Liver (tissue), 9 donors: ENCODE measurements around the gene HEMGN. TPM values are rescaled to one million over a fixed set of nuclear protein-coding genes. Genes with fewer than 3 reads are reported as not detected.

Source experiments
- DNase-seq: peaks from one replicate; pipeline ENCODE4 v3.0.0-alpha.2; 2017; ENCODE audit warnings: low spot score
- H3K27ac ChIP-seq, 2 donors: one replicate each; pipeline ENCODE4 v1.7.0; 2013; ENCODE audit warnings: inconsistent platforms in 2 of 2, low read length in 2 of 2, control low read depth in 1 of 2, low read depth in 1 of 2, mild to moderate bottlenecking in 1 of 2
- H3K27me3 ChIP-seq, 4 donors: one replicate each; pipeline versions ENCODE4 v1.6.1 to v1.7.0; 2013; ENCODE audit warnings: low read length in 3 of 4, inconsistent platforms in 1 of 4, mild to moderate bottlenecking in 1 of 4, moderate library complexity in 1 of 4; ENCODE audit not compliant: control insufficient read depth in 4 of 4, insufficient read depth in 4 of 4
- H3K36me3 ChIP-seq, 4 donors: one replicate each; pipeline versions ENCODE4 v1.6.1 to v1.7.0; 2013; ENCODE audit warnings: low read length in 3 of 4, mild to moderate bottlenecking in 3 of 4, low read depth in 1 of 4, moderate library complexity in 1 of 4; ENCODE audit not compliant: control insufficient read depth in 4 of 4, insufficient read depth in 3 of 4
- H3K4me1 ChIP-seq, 4 donors: one replicate each; pipeline versions ENCODE4 v1.6.1 to v1.7.0; 2013; ENCODE audit warnings: low read length in 3 of 4, mild to moderate bottlenecking in 3 of 4, moderate library complexity in 1 of 4; ENCODE audit not compliant: control insufficient read depth in 4 of 4, insufficient read depth in 4 of 4
- H3K4me3 ChIP-seq, 3 donors: one replicate each; pipeline versions ENCODE4 v1.6.1 to v1.7.0; 2013; ENCODE audit warnings: low read length in 3 of 3, control low read depth in 1 of 3, low read depth in 1 of 3, mild to moderate bottlenecking in 1 of 3
- H3K9ac ChIP-seq, 2 donors: one replicate each; pipeline ENCODE4 v1.7.0; 2013; ENCODE audit warnings: low read length in 2 of 2, mild to moderate bottlenecking in 2 of 2, moderate library complexity in 2 of 2, control low read depth in 1 of 2, low read depth in 1 of 2
- H3K9me3 ChIP-seq, 4 donors: one replicate each; pipeline versions ENCODE4 v1.6.1 to v1.7.0; 2013; ENCODE audit warnings: low read length in 3 of 4; ENCODE audit not compliant: control insufficient read depth in 4 of 4
- ATF3 ChIP-seq: IDR thresholded peaks from 2 replicates; pipeline ENCODE4 v1.6.1; 2016; ENCODE audit warnings: antibody characterized with exemption
- CTCF ChIP-seq: fragments of 150-350 bp; IDR thresholded peaks from 2 replicates; pipeline ENCODE4 v1.5.1; 2017; ENCODE audit warnings: improper control_type of control experiment, low read depth, low read length; ENCODE audit not compliant: missing input control
- EGR1 ChIP-seq, 2 donors: IDR thresholded peaks; 2 replicates each; pipeline ENCODE4 v1.6.1; 2016 to 2018; ENCODE audit warnings: antibody characterized with exemption in 2 of 2, low read depth in 2 of 2
- FOXA1 ChIP-seq: IDR thresholded peaks from 2 replicates; pipeline ENCODE4 v1.6.1; 2016; ENCODE audit warnings: antibody characterized with exemption
- FOXA2 ChIP-seq: IDR thresholded peaks from 2 replicates; pipeline ENCODE4 v1.6.1; 2016; ENCODE audit warnings: antibody characterized with exemption
- GABPA ChIP-seq, 2 donors: IDR thresholded peaks in 1 of 2; conservative IDR thresholded peaks in 1 of 2; 2 replicates each; pipeline ENCODE4 v1.6.1; 2016; ENCODE audit warnings: antibody characterized with exemption in 2 of 2, mild to moderate bottlenecking in 1 of 2, moderate library complexity in 1 of 2
- HNF4A ChIP-seq, 2 donors: conservative IDR thresholded peaks; 2 replicates each; pipeline ENCODE4 v1.6.1; 2016; ENCODE audit warnings: antibody characterized with exemption in 2 of 2, mild to moderate bottlenecking in 2 of 2
- HNF4G ChIP-seq: IDR thresholded peaks from 2 replicates; pipeline ENCODE4 v1.6.1; 2016; ENCODE audit warnings: antibody characterized with exemption
- JUND ChIP-seq, 2 donors: IDR thresholded peaks; 2 replicates each; pipeline ENCODE4 v1.6.1; 2016; ENCODE audit warnings: antibody characterized with exemption in 2 of 2
- MAX ChIP-seq: IDR thresholded peaks from 2 replicates; pipeline ENCODE4 v1.6.1; 2016; ENCODE audit warnings: antibody characterized with exemption
- NR2F2 ChIP-seq: IDR thresholded peaks from 2 replicates; pipeline ENCODE4 v1.6.1; 2016; ENCODE audit warnings: antibody characterized with exemption
- RAD21 ChIP-seq, 2 donors: IDR thresholded peaks; 2 replicates each; pipeline ENCODE4 v1.6.1; 2016; ENCODE audit warnings: antibody characterized with exemption in 2 of 2, mild to moderate bottlenecking in 2 of 2
- REST ChIP-seq: IDR thresholded peaks from 2 replicates; pipeline ENCODE4 v1.6.1; 2016; ENCODE audit warnings: antibody characterized with exemption, mild to moderate bottlenecking
- RXRA ChIP-seq, 2 donors: IDR thresholded peaks; 2 replicates each; pipeline ENCODE4 v1.6.1; 2017 to 2018; ENCODE audit warnings: antibody characterized with exemption in 2 of 2, mild to moderate bottlenecking in 1 of 2
- SP1 ChIP-seq: IDR thresholded peaks from 2 replicates; pipeline ENCODE4 v1.6.1; 2018; ENCODE audit warnings: antibody characterized with exemption, mild to moderate bottlenecking
- TAF1 ChIP-seq: conservative IDR thresholded peaks from 2 replicates; pipeline ENCODE4 v1.6.1; 2016; ENCODE audit warnings: antibody characterized with exemption, mild to moderate bottlenecking
- YY1 ChIP-seq: IDR thresholded peaks from 2 replicates; pipeline ENCODE4 v1.6.1; 2016; ENCODE audit warnings: antibody characterized with exemption, mild to moderate bottlenecking
- ZBTB33 ChIP-seq: IDR thresholded peaks from 2 replicates; pipeline ENCODE4 v1.6.1; 2016; ENCODE audit warnings: antibody characterized with exemption
- polyA plus RNA-seq, 2 donors: library from polyadenylated mRNA; stranded (reverse) in 1 of 2; unstranded in 1 of 2; fragments of 200-250 nt in 1 of 2; fragments of >200 nt in 1 of 2; fragmentation: Nextera tagmentation in 1 of 2; extraction: Ambion mirVana in 1 of 2; gene quantifications; one replicate each; pipeline versions ENCODE4 v1.2.1 to v1.2.3, GENCODE V29; 2013 to 2015
- total RNA-seq, 2 donors: library from RNA; depleted of rRNA; stranded (reverse); fragments of >200 nt; gene quantifications; one replicate each; pipeline ENCODE4 v1.2.3, GENCODE V29; 2014
- donor health status: healthy.
- donor health status: healthy.
- donor health status: healthy.
- donor health status: healthy.
- donor health status: healthy.

Gene HEMGN
- total and polyA plus RNA-seq, 4 donors = 0.06 to 218 (median 0.08) TPM; not detected in 1

- Histone ChIP-seq H3K36me3 (no peaks in the 10 kb centered on the region), H3K4me3 (no peak overlapping the region), H3K9me3 (no peaks in the 10 kb centered on the region), H3K4me1 (no peaks in the 10 kb centered on the region), H3K27me3 (peaks cover 0 to 2% (median 0%) of the 10 kb centered on the region in 4 donors), H3K27ac (no peak overlapping the region), H3K9ac (no peak overlapping the region)
- TF ChIP-seq MAX (no peak), ATF3 (no peak), HNF4G (no peak), RXRA (IDR thresholded peaks at IDR 0.05) (no peak), RAD21 (IDR thresholded peaks at IDR 0.05) (no peak), EGR1 (IDR thresholded peaks at IDR 0.05; ENCODE audit: low read depth in 2 of 2) (no peak), REST (no peak), NR2F2 (no peak), CTCF (no peak), JUND (IDR thresholded peaks at IDR 0.05) (no peak), ZBTB33 (no peak), HNF4A (conservative IDR thresholded peaks at IDR 0.05) (no peak), FOXA2 (no peak), YY1 (no peak), SP1 (no peak), GABPA (IDR thresholded peaks at IDR 0.05 in 1 of 2, conservative IDR thresholded peaks at IDR 0.05 in 1 of 2) (no peak), TAF1 (no peak), FOXA1 (no peak)
- no peak for DNase-seq
Observed at GRCh38 chr9:97943308-97943855, 5.4 kb upstream of the HEMGN start.
